Measurements from ENCODE around the gene TCF4.

DNA sequence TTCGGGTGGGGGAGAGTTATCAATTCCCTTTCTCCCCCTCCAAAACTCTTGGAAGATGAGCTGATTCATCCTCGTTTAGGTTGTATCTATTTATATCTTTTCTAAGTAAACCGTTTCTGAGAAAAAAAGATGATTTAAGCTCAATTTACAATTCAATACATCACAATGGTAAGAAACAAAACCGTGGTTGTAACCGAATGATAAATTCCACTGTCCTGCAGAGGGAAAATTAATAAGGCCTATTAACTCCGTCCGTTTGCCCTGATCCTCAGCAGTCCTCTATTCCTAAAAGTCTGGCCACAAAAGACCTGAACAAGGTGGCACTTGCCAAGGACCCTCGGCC is 286.2 kb downstream of the TCF4 start:
- TF ChIP-seq, protein P1, sequence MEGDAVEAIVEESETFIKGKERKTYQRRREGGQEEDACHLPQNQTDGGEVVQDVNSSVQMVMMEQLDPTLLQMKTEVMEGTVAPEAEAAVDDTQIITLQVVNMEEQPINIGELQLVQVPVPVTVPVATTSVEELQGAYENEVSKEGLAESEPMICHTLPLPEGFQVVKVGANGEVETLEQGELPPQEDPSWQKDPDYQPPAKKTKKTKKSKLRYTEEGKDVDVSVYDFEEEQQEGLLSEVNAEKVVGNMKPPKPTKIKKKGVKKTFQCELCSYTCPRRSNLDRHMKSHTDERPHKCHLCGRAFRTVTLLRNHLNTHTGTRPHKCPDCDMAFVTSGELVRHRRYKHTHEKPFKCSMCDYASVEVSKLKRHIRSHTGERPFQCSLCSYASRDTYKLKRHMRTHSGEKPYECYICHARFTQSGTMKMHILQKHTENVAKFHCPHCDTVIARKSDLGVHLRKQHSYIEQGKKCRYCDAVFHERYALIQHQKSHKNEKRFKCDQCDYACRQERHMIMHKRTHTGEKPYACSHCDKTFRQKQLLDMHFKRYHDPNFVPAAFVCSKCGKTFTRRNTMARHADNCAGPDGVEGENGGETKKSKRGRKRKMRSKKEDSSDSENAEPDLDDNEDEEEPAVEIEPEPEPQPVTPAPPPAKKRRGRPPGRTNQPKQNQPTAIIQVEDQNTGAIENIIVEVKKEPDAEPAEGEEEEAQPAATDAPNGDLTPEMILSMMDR (IDR thresholded peaks at IDR 0.05; ENCODE audit: insufficient read depth, low read length), result no peak
- TF ChIP-seq POLR2AphosphoS5 (IDR thresholded peaks at IDR 0.05; ENCODE audit: low read depth), result no peak
- TF ChIP-seq, protein P2, sequence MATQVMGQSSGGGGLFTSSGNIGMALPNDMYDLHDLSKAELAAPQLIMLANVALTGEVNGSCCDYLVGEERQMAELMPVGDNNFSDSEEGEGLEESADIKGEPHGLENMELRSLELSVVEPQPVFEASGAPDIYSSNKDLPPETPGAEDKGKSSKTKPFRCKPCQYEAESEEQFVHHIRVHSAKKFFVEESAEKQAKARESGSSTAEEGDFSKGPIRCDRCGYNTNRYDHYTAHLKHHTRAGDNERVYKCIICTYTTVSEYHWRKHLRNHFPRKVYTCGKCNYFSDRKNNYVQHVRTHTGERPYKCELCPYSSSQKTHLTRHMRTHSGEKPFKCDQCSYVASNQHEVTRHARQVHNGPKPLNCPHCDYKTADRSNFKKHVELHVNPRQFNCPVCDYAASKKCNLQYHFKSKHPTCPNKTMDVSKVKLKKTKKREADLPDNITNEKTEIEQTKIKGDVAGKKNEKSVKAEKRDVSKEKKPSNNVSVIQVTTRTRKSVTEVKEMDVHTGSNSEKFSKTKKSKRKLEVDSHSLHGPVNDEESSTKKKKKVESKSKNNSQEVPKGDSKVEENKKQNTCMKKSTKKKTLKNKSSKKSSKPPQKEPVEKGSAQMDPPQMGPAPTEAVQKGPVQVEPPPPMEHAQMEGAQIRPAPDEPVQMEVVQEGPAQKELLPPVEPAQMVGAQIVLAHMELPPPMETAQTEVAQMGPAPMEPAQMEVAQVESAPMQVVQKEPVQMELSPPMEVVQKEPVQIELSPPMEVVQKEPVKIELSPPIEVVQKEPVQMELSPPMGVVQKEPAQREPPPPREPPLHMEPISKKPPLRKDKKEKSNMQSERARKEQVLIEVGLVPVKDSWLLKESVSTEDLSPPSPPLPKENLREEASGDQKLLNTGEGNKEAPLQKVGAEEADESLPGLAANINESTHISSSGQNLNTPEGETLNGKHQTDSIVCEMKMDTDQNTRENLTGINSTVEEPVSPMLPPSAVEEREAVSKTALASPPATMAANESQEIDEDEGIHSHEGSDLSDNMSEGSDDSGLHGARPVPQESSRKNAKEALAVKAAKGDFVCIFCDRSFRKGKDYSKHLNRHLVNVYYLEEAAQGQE (IDR thresholded peaks at IDR 0.05; ENCODE audit: insufficient replicate concordance, low read depth), result no peak

All from HL-60 (cell line).